NOMO-1 treated with dmso at 0.1 percent for 144 hours (cell line): Measurements from ENCODE around the gene TMEM158.
A peak's percentile ranks its signal among the peaks of the same experiment; 100 is the strongest.

Source experiments
- DNase-seq: peaks from one replicate; lab custom pipeline; 2025; ENCODE audit not compliant: unreplicated experiment; lab: John Stamatoyannopoulos, UW

Gene TMEM158

GRCh38 chr3:45205126-45205525 is 21.0 kb downstream of the TMEM158 start:
- DNase-seq, result peak; percentile 61

GRCh38 chr3:45204136-45204535 is 22.0 kb downstream of the TMEM158 start:
- DNase-seq, result no peak

- DNase-seq, result no peak
These were observed 26.0 kb downstream of the TMEM158 start for GRCh38 chr3:45199837-45200648.

- DNase-seq, result no peak
These were observed 27.5 kb downstream of the TMEM158 start for GRCh38 chr3:45198264-45199260.

GRCh38 chr3:45194791-45195190 is 31.3 kb downstream of the TMEM158 start:
- DNase-seq, result no peak

GRCh38 chr3:45191924-45192417 is 34.1 kb downstream of the TMEM158 start:
- DNase-seq, result no peak

- DNase-seq, result peak; percentile 14
These were observed 34.7 kb downstream of the TMEM158 start for GRCh38 chr3:45191424-45191823.

- no peak for DNase-seq
These were observed 37.1 kb downstream of the TMEM158 start for GRCh38 chr3:45188719-45189659.

- no peak for DNase-seq
These were observed 38.4 kb downstream of the TMEM158 start for GRCh38 chr3:45187694-45188141.

- DNase-seq, result no peak
These were observed 39.2 kb downstream of the TMEM158 start for GRCh38 chr3:45186871-45187270.

GRCh38 chr3:45185461-45185860 is 40.6 kb downstream of the TMEM158 start:
- no peak for DNase-seq

GRCh38 chr3:45185052-45185451 is 41.0 kb downstream of the TMEM158 start:
- DNase-seq, result no peak

GRCh38 chr3:45183872-45184262 is 42.2 kb downstream of the TMEM158 start:
- no peak for DNase-seq

- DNase-seq, result peak; percentile 5
These were observed 42.9 kb downstream of the TMEM158 start for GRCh38 chr3:45182915-45183871.

- DNase-seq, result no peak
These were observed 44.6 kb downstream of the TMEM158 start for GRCh38 chr3:45181496-45181895.

GRCh38 chr3:45180899-45181298 is 45.2 kb downstream of the TMEM158 start:
- DNase-seq, result no peak

- no peak for DNase-seq
These were observed 46.0 kb downstream of the TMEM158 start for GRCh38 chr3:45180051-45180450.

GRCh38 chr3:45179163-45179562 is 46.9 kb downstream of the TMEM158 start:
- DNase-seq, result no peak
